ENCODE results near the gene CLPSL2.

DNA sequence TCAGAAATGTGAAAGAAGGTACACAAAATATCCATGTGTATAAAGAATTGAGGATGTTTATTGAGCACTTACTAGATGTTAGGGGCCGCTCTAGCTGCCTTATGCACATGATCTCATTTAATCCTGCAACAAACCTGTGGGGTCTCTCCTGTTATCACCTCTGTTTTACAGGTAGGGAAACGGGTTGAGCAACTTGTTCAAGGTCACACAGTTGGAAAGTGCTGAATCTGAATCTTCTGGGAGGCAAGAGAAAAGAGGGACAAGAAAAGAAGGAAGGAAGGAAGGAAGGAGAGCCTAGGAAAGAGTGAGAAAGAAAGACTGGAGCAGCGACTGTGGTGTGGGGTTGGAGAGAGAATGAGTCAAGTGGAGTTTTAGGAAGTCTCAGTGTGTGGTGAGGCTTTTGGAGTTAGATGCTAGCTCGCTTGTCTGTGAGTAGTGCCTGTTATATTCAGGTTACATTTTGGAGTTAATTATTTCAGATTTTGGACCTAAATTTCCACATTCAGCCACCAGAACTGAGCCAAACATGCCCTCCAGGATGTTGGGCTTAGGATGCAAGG is 12.1 kb downstream of the CLPSL2 start:
- TF ChIP-seq NFRKB (IDR thresholded peaks at IDR 0.05), result no peak
- no peak for TF ChIP-seq TARDBP (IDR thresholded peaks at IDR 0.05)
- TF ChIP-seq SP1 (IDR thresholded peaks at IDR 0.05), result no peak
- TF ChIP-seq BHLHE40 (IDR thresholded peaks at IDR 0.05; ENCODE audit: borderline replicate concordance), result no peak

All from HEK293T (cell line).